Tibial artery (tissue), 4 donors: ENCODE data around the gene P3H1.
"Not testable (repeated sequence)": the region's sequence is repeated elsewhere in the genome, so short reads cannot be mapped to it uniquely, and the experiment has no call there.

Experiments
- DNase-seq, 2 donors: peaks; one replicate each; pipeline ENCODE4 v3.0.0-alpha.2; 2019
- H3K27ac ChIP-seq, 2 donors: fragments of 200-600 bp; sonication (generic) in 1 of 2; 1 replicate in 1 of 2; 2 replicates in 1 of 2; pipeline ENCODE4 v1.5.1; 2018 to 2019; ENCODE audit warnings: mild to moderate bottlenecking in 1 of 2
- H3K27me3 ChIP-seq, 2 donors: fragments of 200-600 bp; sonication (generic) in 1 of 2; one replicate each; pipeline versions ENCODE4 v1.5.1 to v1.6.0; 2016 to 2019
- H3K36me3 ChIP-seq, 3 donors: fragments of 200-600 bp; sonication (generic) in 2 of 3; one replicate each; pipeline ENCODE4 v1.5.1; 2016 to 2019; ENCODE audit warnings: mild to moderate bottlenecking in 2 of 3
- H3K4me1 ChIP-seq, 4 donors: fragments of 200-600 bp; sonication (generic) in 2 of 4; 1 replicate in 3 of 4; 2 replicates in 1 of 4; pipeline ENCODE4 v1.5.1; 2016 to 2019
- H3K4me3 ChIP-seq, 2 donors: fragments of 200-600 bp; sonication (generic) in 1 of 2; 1 replicate in 1 of 2; 2 replicates in 1 of 2; pipeline ENCODE4 v1.5.1; 2018 to 2019; ENCODE audit warnings: mild to moderate bottlenecking in 2 of 2
- H3K9me3 ChIP-seq, 3 donors: fragments of 200-600 bp; sonication (generic) in 1 of 3; one replicate each; pipeline ENCODE4 v1.5.1; 2016 to 2019
- CTCF ChIP-seq, 2 experiments: fragments of 200-600 bp in 1 of 2; fragments of 450-650 bp in 1 of 2; IDR thresholded peaks; one replicate each; pipeline ENCODE4 v1.5.1; 2017 to 2019; ENCODE audit warnings: antibody characterized with exemption in 2 of 2, mild to moderate bottlenecking in 1 of 2, moderate library complexity in 1 of 2
- intact Hi-C: fragments of 100-400 bp; cut with DNase I; formaldehyde crosslinking; loops from one replicate; pipeline ENCODE4 v1.15.0; 2023; ENCODE audit warnings: low total_unique reads

Gene P3H1

GRCh38 chr1:42733415-42734200 lies 33.2 kb downstream of the P3H1 start:
- no peak for DNase-seq
- no peaks in the 10 kb centered on the region for H3K27me3 ChIP-seq
- no peaks in the 10 kb centered on the region for H3K9me3 ChIP-seq
- no peaks in the 10 kb centered on the region for H3K4me1 ChIP-seq
- no peak overlapping the region for H3K27ac ChIP-seq
- intact Hi-C loops: no loop called here
- TF ChIP-seq CTCF (IDR thresholded peaks at IDR 0.05): no peak
- no peaks in the 10 kb centered on the region for H3K36me3 ChIP-seq
- no peak overlapping the region for H3K4me3 ChIP-seq

GRCh38 chr1:42732126-42732680 lies 34.6 kb downstream of the P3H1 start:
- intact Hi-C loops: no loop called here
- H3K27ac ChIP-seq: no peak overlapping the region
- H3K27me3 ChIP-seq: no peaks in the 10 kb centered on the region
- no peak for TF ChIP-seq CTCF (IDR thresholded peaks at IDR 0.05)
- no peaks in the 10 kb centered on the region for H3K4me1 ChIP-seq
- H3K4me3 ChIP-seq: no peak overlapping the region
- H3K9me3 ChIP-seq: no peaks in the 10 kb centered on the region
- DNase-seq: no peak
- no peaks in the 10 kb centered on the region for H3K36me3 ChIP-seq

- no peak overlapping the region for H3K27ac ChIP-seq
- DNase-seq: no peak
- H3K36me3 ChIP-seq: no peaks in the 10 kb centered on the region
- H3K4me1 ChIP-seq: no peaks in the 10 kb centered on the region
- no peak for TF ChIP-seq CTCF (IDR thresholded peaks at IDR 0.05)
- no peak overlapping the region for H3K4me3 ChIP-seq
- intact Hi-C loops: no loop called here
- no peaks in the 10 kb centered on the region for H3K27me3 ChIP-seq
- no peaks in the 10 kb centered on the region for H3K9me3 ChIP-seq
Observed at GRCh38 chr1:42731585-42731984, 35.2 kb downstream of the P3H1 start.

- intact Hi-C loops: no loop called here
- H3K4me1 ChIP-seq: no peaks in the 10 kb centered on the region
Observed at GRCh38 chr1:42730988-42731387, 35.8 kb downstream of the P3H1 start.

GRCh38 chr1:42730002-42730401 lies 36.8 kb downstream of the P3H1 start:
- Histone ChIP-seq H3K4me1 (no peaks in the 10 kb centered on the region), H3K27me3 (no peaks in the 10 kb centered on the region), H3K9me3 (no peaks in the 10 kb centered on the region), H3K4me3 (no peak overlapping the region), H3K27ac (no peak overlapping the region), H3K36me3 (no peaks in the 10 kb centered on the region)
- intact Hi-C loops: no loop called here
- DNase-seq: no peak
- TF ChIP-seq CTCF (IDR thresholded peaks at IDR 0.05): no peak

More at GRCh38 chr1:42730988-42731387, 35.8 kb downstream of the P3H1 start:
- H3K9me3 ChIP-seq: no peaks in the 10 kb centered on the region
- H3K4me3 ChIP-seq: no peak overlapping the region
- H3K27ac ChIP-seq: no peak overlapping the region
- no peak for DNase-seq
- H3K27me3 ChIP-seq: no peaks in the 10 kb centered on the region
- no peaks in the 10 kb centered on the region for H3K36me3 ChIP-seq
- TF ChIP-seq CTCF (IDR thresholded peaks at IDR 0.05): no peak

GRCh38 chr1:42725820-42726219 lies 41.0 kb downstream of the P3H1 start:
- DNase-seq, intact Hi-C loops, H3K27me3 ChIP-seq, H3K4me3 ChIP-seq, H3K27ac ChIP-seq, H3K4me1 ChIP-seq, H3K9me3 ChIP-seq, H3K36me3 ChIP-seq: not testable (repeated sequence)
